ENCODE measurements around the gene MAPKAPK2.

MAPKAPK2 gene

GRCh38 chr1:206783506-206783905 is 98.8 kb downstream of the MAPKAPK2 start:
- DNase-seq, result no peak

Data from stimulated activated CD4-positive, alpha-beta T cell treated with anti-CD3 and anti-CD28 coated beads, Interleukin-2, amount 100 ng/mL, for 24 hours (primary cell).